Esophagus muscularis mucosa (tissue), 4 donors: ENCODE data around the gene UBASH3B.

Experiments used
- CTCF ChIP-seq, 3 experiments: fragments of 200-600 bp in 2 of 3; fragments of 450-650 bp in 1 of 3; sonication (generic) in 2 of 3; IDR thresholded peaks; one replicate each; pipeline ENCODE4 v1.5.1; 2017 to 2019; ENCODE audit warnings: antibody characterized with exemption in 3 of 3, mild to moderate bottlenecking in 2 of 3, moderate library complexity in 1 of 3
- EP300 ChIP-seq: sonication (generic); formaldehyde crosslinking; IDR thresholded peaks from one replicate; pipeline ENCODE4 v1.6.1; 2017; ENCODE audit warnings: antibody characterized with exemption
- POLR2A ChIP-seq: fragments of 450-650 bp; IDR thresholded peaks from one replicate; pipeline ENCODE4 v1.6.1; 2017; ENCODE audit warnings: antibody characterized with exemption, moderate library complexity, mild to moderate bottlenecking, low read depth
- POLR2AphosphoS5 ChIP-seq, 2 donors: sonication (generic); formaldehyde crosslinking; IDR thresholded peaks; one replicate each; pipeline ENCODE4 v1.6.1; 2017; ENCODE audit warnings: antibody characterized with exemption in 2 of 2

GRCh38 chr11:122775675-122776271 lies 120.3 kb downstream of the UBASH3B start:
- TF ChIP-seq CTCF (IDR thresholded peaks at IDR 0.05) = no peak
- TF ChIP-seq POLR2A = no peak
- no peak for TF ChIP-seq POLR2AphosphoS5 (IDR thresholded peaks at IDR 0.05)
- TF ChIP-seq EP300 = no peak
